ENCODE measurements around the gene SMAD3. TPM values are rescaled to one million over a fixed set of nuclear protein-coding genes. Genes with fewer than 3 reads are reported as not detected.

Gene SMAD3
- total and polyA plus RNA-seq, 4 donors = 10.9 to 41.6 (median 23.4) TPM

DNA sequence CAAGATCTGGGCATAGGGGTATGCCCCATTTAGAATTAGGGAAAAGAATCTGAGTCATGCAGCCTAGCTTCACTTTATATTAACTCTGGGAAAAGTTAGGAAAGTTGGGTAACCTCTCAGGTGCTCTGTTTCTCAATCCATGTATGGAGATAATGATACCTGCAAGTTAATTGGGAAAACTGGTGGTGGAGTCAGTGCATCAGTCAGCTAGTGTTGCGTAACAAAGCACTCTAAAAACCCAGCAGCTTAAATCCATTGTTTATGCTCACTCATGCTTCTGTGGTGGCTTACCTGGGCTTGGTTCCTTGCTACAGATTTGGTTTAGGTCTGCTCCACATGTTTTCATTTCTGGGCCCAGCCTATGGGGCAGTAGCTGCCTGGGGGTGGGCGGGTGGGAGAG is 91.0 kb downstream of the SMAD3 start:
- Histone ChIP-seq H3K4me3 (no peak overlapping the region), H3K36me3 (ENCODE audit: control insufficient read depth in 4 of 4, insufficient read depth in 4 of 4, low read length in 4 of 4) (peaks cover 0 to 11% (median under 1%) of the 10 kb centered on the region in 4 donors), H3K4me1 (ENCODE audit: control insufficient read depth in 5 of 5, insufficient read depth in 5 of 5, low read length in 5 of 5) (peaks cover 0 to 13% (median 7%) of the 10 kb centered on the region in 5 donors), H3K9me3 (ENCODE audit: control insufficient read depth in 4 of 4, insufficient read depth in 3 of 4, low read length in 3 of 4) (no peaks in the 10 kb centered on the region), H3K27me3 (ENCODE audit: control insufficient read depth in 3 of 3, insufficient read depth in 3 of 3, low read length in 2 of 3) (no peaks in the 10 kb centered on the region), H3K9ac (ENCODE audit: insufficient read depth in 1 of 2, low read length in 2 of 2) (no peak overlapping the region), H3K27ac (ENCODE audit: low read depth in 1 of 2, low read length in 1 of 2) (no peak overlapping the region)
- 100% methylated on average over 2 of the region's 2 CpGs for WGBS, 2 donors
- no peak for DNase-seq
- TF ChIP-seq, protein P1, sequence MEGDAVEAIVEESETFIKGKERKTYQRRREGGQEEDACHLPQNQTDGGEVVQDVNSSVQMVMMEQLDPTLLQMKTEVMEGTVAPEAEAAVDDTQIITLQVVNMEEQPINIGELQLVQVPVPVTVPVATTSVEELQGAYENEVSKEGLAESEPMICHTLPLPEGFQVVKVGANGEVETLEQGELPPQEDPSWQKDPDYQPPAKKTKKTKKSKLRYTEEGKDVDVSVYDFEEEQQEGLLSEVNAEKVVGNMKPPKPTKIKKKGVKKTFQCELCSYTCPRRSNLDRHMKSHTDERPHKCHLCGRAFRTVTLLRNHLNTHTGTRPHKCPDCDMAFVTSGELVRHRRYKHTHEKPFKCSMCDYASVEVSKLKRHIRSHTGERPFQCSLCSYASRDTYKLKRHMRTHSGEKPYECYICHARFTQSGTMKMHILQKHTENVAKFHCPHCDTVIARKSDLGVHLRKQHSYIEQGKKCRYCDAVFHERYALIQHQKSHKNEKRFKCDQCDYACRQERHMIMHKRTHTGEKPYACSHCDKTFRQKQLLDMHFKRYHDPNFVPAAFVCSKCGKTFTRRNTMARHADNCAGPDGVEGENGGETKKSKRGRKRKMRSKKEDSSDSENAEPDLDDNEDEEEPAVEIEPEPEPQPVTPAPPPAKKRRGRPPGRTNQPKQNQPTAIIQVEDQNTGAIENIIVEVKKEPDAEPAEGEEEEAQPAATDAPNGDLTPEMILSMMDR (IDR thresholded peaks at IDR 0.05; ENCODE audit: control extremely low read depth, extremely low read depth) = no peak
- no peak for ATAC-seq (ENCODE audit: insufficient read depth, low FRiP score)

DNA sequence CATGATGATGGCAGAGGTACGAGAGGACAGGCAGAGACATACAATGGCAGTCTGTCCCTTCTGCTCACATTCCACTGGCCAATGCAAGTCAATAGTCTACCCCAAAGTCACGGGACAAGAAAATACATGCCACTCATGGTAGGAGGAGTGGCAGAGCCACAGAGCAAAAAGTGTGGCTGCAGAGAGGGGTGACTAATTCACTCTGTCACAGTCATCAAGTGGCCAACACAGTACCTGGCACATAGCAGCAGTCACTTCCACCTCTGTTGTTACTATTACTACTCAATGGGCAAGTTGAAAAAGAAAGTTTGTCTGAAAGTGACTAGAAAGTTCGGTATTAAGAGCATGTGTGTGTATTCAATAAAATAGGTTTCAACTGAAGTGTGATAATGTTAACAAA is 91.4 kb downstream of the SMAD3 start:
- ATAC-seq (ENCODE audit: insufficient read depth, low FRiP score) (no peak), DNase-seq (no peak)
- Histone ChIP-seq H3K4me1 (ENCODE audit: control insufficient read depth in 5 of 5, insufficient read depth in 5 of 5, low read length in 5 of 5) (peaks cover 0 to 17% (median 7%) of the 10 kb centered on the region in 5 donors), H3K9ac (ENCODE audit: insufficient read depth in 1 of 2, low read length in 2 of 2) (no peak overlapping the region), H3K27ac (ENCODE audit: low read depth in 1 of 2, low read length in 1 of 2) (no peak overlapping the region), H3K4me3 (no peak overlapping the region), H3K9me3 (ENCODE audit: control insufficient read depth in 4 of 4, insufficient read depth in 3 of 4, low read length in 3 of 4) (no peaks in the 10 kb centered on the region), H3K36me3 (ENCODE audit: control insufficient read depth in 4 of 4, insufficient read depth in 4 of 4, low read length in 4 of 4) (peaks cover 0 to 11% (median under 1%) of the 10 kb centered on the region in 4 donors), H3K27me3 (ENCODE audit: control insufficient read depth in 3 of 3, insufficient read depth in 3 of 3, low read length in 2 of 3) (no peaks in the 10 kb centered on the region)
- WGBS, 2 donors = 94 to 98% methylated on average over 3 of the region's 3 CpGs
- TF ChIP-seq, protein P1 (IDR thresholded peaks at IDR 0.05; ENCODE audit: control extremely low read depth, extremely low read depth) = no peak

DNA sequence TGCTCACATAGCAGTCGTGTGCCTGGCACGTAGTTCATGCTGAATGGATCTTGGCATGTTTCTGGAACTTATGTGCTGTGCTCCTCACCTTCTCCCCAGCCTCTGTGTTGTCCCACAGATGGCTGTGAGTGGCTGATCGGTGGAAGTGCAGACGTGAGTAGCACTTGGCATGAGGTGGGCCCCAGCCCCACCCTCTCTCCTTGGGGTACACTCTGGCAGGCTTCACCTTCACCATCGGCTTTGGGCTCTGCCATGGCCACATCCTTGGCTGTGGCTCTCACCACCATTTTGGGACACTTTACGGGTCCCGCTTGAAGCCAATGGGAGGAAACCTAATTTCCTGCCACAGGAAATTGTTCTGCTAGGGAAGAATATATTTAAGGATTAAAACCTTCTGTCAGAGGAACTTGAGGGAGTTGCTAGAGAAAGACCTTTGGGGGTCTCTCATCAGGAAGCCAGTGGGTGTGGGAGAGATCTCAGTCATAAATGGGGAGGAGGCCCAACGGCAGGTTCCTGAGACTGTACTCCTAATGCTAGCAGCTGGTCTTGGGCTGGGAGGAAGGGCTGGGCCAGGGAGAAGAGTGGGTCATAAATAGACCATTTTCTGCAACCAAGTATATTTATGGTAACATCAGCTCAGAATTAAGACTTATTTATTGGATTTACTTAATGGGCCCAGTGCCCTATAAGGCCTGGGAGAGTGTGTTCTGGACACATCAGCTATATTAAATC is 92.3 kb downstream of the SMAD3 start:
- 55 to 60% methylated on average over 8 of the region's 8 CpGs for WGBS, 2 donors
- ATAC-seq (ENCODE audit: insufficient read depth, low FRiP score) (no peak), DNase-seq (no peak)
- Histone ChIP-seq H3K27ac (ENCODE audit: low read depth in 1 of 2, low read length in 1 of 2) (no peak overlapping the region), H3K9ac (ENCODE audit: insufficient read depth in 1 of 2, low read length in 2 of 2) (no peak overlapping the region), H3K4me1 (ENCODE audit: control insufficient read depth in 5 of 5, insufficient read depth in 5 of 5, low read length in 5 of 5) (peaks cover 0 to 19% (median 7%) of the 10 kb centered on the region in 5 donors), H3K9me3 (ENCODE audit: control insufficient read depth in 4 of 4, insufficient read depth in 3 of 4, low read length in 3 of 4) (no peaks in the 10 kb centered on the region), H3K36me3 (ENCODE audit: control insufficient read depth in 4 of 4, insufficient read depth in 4 of 4, low read length in 4 of 4) (peaks cover 0 to 11% (median under 1%) of the 10 kb centered on the region in 4 donors), H3K27me3 (ENCODE audit: control insufficient read depth in 3 of 3, insufficient read depth in 3 of 3, low read length in 2 of 3) (no peaks in the 10 kb centered on the region), H3K4me3 (no peak overlapping the region)
- TF ChIP-seq, protein P1 (IDR thresholded peaks at IDR 0.05; ENCODE audit: control extremely low read depth, extremely low read depth) = no peak
